Stomach smooth muscle (tissue), 2 donors: ENCODE measurements around the gene PMS1.

Experiments used
- H3K27ac ChIP-seq: one replicate; pipeline ENCODE4 v1.7.0; 2013; ENCODE audit warnings: mild to moderate bottlenecking, low read length, inconsistent platforms
- H3K27me3 ChIP-seq, 2 donors: one replicate each; pipeline ENCODE4 v1.7.0; 2013; ENCODE audit warnings: low read length in 2 of 2; ENCODE audit not compliant: insufficient read depth in 2 of 2, control insufficient read depth in 1 of 2
- H3K36me3 ChIP-seq, 2 donors: one replicate each; pipeline ENCODE4 v1.7.0; 2013; ENCODE audit warnings: low read length in 2 of 2; ENCODE audit not compliant: control insufficient read depth in 2 of 2, insufficient read depth in 2 of 2
- H3K4me1 ChIP-seq: one replicate; pipeline ENCODE4 v1.7.0; 2013; ENCODE audit warnings: low read length; ENCODE audit not compliant: control insufficient read depth, insufficient read depth
- H3K4me3 ChIP-seq, 2 donors: one replicate each; pipeline ENCODE4 v1.7.0; 2013; ENCODE audit warnings: low read length in 2 of 2
- H3K9ac ChIP-seq, 2 donors: one replicate each; pipeline ENCODE4 v1.7.0; 2013; ENCODE audit warnings: low read length in 2 of 2, mild to moderate bottlenecking in 1 of 2
- H3K9me3 ChIP-seq, 2 donors: one replicate each; pipeline ENCODE4 v1.7.0; 2013; ENCODE audit warnings: low read length in 2 of 2; ENCODE audit not compliant: control insufficient read depth in 2 of 2
- donor health status: healthy.
- donor health status: Pancreatic carcinoma.

The PMS1 gene

GRCh38 chr2:189836644-189837043, 52.4 kb downstream of the PMS1 start:
- Histone ChIP-seq H3K9me3 (no peaks in the 10 kb centered on the region), H3K27me3 (no peaks in the 10 kb centered on the region), H3K27ac (no peak overlapping the region), H3K4me3 (no peak overlapping the region), H3K4me1 (no peaks in the 10 kb centered on the region), H3K36me3 (no peaks in the 10 kb centered on the region), H3K9ac (no peak overlapping the region)

DNA sequence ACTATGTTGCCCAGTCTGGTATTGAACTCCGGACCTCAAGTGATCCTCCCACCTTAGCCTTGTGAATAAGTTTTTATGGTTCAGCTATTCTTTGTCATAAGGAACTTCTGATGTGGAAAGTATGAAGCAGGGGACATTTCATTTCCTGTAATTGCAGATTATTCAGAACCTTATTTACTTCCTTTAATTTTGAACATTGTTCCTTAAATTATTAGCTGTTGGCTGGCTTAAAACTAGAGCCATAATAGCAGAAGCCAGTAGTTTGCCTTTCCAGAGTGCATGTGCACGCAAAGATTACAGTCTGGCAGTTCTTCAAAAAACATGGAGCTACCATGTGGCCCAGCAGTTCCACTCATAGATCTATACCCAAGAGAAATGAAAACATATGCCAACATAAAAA, 53.1 kb downstream of the PMS1 start:
- Histone ChIP-seq H3K4me3 (no peak overlapping the region), H3K36me3 (no peaks in the 10 kb centered on the region), H3K4me1 (no peaks in the 10 kb centered on the region), H3K27me3 (no peaks in the 10 kb centered on the region), H3K9ac (no peak overlapping the region), H3K27ac (no peak overlapping the region), H3K9me3 (no peaks in the 10 kb centered on the region)

DNA sequence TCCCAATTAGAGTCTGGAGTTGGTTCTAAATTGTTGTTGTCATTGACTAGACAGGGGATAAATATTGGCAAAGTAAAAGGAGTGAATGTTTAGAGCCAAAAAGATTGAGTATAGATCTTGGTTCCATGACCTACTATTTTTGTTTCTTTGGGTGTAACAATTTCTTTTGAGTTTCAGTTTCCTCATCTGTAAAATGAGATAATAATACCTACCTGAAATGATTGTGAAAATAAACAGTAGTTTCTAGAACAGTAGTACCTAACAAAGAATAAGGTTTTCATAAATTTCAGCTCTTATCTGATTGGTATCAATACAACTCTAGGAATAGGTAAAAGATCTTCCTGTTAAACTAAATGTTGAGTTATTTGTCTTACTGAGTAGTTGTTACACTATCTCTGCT, 56.8 kb downstream of the PMS1 start:
- H3K4me1 ChIP-seq, result no peaks in the 10 kb centered on the region
- no peak overlapping the region for H3K9ac ChIP-seq
- H3K4me3 ChIP-seq, result no peak overlapping the region
- H3K9me3 ChIP-seq, result no peaks in the 10 kb centered on the region
- H3K27me3 ChIP-seq, result no peaks in the 10 kb centered on the region
- no peak overlapping the region for H3K27ac ChIP-seq
- no peaks in the 10 kb centered on the region for H3K36me3 ChIP-seq

GRCh38 chr2:189848276-189848675, 64.0 kb downstream of the PMS1 start:
- Histone ChIP-seq H3K9ac (no peak overlapping the region), H3K4me3 (no peak overlapping the region), H3K4me1 (no peaks in the 10 kb centered on the region), H3K36me3 (peaks cover 0 to 2% of the 10 kb centered on the region in 2 donors), H3K27me3 (no peaks in the 10 kb centered on the region), H3K27ac (no peak overlapping the region), H3K9me3 (no peaks in the 10 kb centered on the region)

GRCh38 chr2:189849550-189849949, 65.3 kb downstream of the PMS1 start:
- peaks cover 0 to 2% of the 10 kb centered on the region in 2 donors for H3K36me3 ChIP-seq
- no peak overlapping the region for H3K9ac ChIP-seq
- no peak overlapping the region for H3K4me3 ChIP-seq
- no peak overlapping the region for H3K27ac ChIP-seq
- H3K9me3 ChIP-seq, result no peaks in the 10 kb centered on the region
- no peaks in the 10 kb centered on the region for H3K4me1 ChIP-seq
- no peaks in the 10 kb centered on the region for H3K27me3 ChIP-seq

- Histone ChIP-seq H3K9me3 (no peaks in the 10 kb centered on the region), H3K4me3 (no peak overlapping the region), H3K27me3 (no peaks in the 10 kb centered on the region), H3K27ac (no peak overlapping the region), H3K4me1 (no peaks in the 10 kb centered on the region), H3K36me3 (peaks cover 0 to 2% of the 10 kb centered on the region in 2 donors), H3K9ac (no peak overlapping the region)
Measured at GRCh38 chr2:189851174-189851826, 67.0 kb downstream of the PMS1 start.

- no peaks in the 10 kb centered on the region for H3K4me1 ChIP-seq
- H3K36me3 ChIP-seq, result no peaks in the 10 kb centered on the region
- H3K27ac ChIP-seq, result no peak overlapping the region
- H3K27me3 ChIP-seq, result no peaks in the 10 kb centered on the region
- no peak overlapping the region for H3K4me3 ChIP-seq
- H3K9ac ChIP-seq, result no peak overlapping the region
- no peaks in the 10 kb centered on the region for H3K9me3 ChIP-seq
Measured at GRCh38 chr2:189854187-189854586, 69.9 kb downstream of the PMS1 start.

DNA sequence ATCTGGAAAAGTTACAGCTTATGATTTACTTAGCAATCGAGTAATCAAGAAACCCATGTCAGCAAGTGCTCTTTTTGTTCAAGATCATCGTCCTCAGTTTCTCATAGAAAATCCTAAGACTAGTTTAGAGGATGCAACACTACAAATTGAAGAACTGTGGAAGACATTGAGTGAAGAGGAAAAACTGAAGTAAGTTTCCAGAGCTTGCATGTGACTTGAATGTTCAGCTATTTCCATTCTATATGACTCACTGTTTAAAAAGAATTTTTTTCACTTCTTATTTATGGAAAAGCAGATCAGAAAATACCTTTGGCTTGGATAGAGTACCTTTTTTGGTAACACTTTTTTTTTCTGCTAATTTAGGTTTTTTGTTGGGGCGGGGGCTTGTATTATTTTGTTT, 70.7 kb downstream of the PMS1 start:
- H3K27ac ChIP-seq, result no peak overlapping the region

DNA sequence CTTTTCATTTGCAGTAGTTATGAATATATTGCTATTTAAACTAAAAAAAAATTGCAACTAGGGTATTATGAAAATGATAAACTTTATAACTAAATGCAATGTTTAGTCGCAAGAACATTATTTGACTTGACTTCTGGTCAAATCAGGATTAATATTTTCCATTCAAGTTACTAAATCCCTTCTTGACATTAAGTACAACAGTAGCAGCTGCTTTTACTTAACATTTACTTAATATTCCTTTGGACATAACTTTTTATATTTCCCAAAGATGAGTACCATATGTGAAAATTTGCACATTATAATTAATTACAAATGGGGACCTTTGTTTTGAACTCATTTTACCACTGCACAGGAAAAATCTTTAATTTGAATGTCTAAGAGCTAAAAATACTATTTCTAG, 74.0 kb downstream of the PMS1 start:
- H3K4me1 ChIP-seq, result no peaks in the 10 kb centered on the region
- H3K27ac ChIP-seq, result no peak overlapping the region
- no peaks in the 10 kb centered on the region for H3K36me3 ChIP-seq
- H3K9ac ChIP-seq, result no peak overlapping the region
- no peaks in the 10 kb centered on the region for H3K9me3 ChIP-seq
- H3K4me3 ChIP-seq, result no peak overlapping the region
- no peaks in the 10 kb centered on the region for H3K27me3 ChIP-seq

More for the DNA sequence above, 70.7 kb downstream of the PMS1 start:
- H3K36me3 ChIP-seq, result no peaks in the 10 kb centered on the region
- H3K9ac ChIP-seq, result no peak overlapping the region
- H3K4me1 ChIP-seq, result no peaks in the 10 kb centered on the region
- no peaks in the 10 kb centered on the region for H3K27me3 ChIP-seq
- no peaks in the 10 kb centered on the region for H3K9me3 ChIP-seq
- no peak overlapping the region for H3K4me3 ChIP-seq

- H3K9me3 ChIP-seq, result no peaks in the 10 kb centered on the region
- H3K27me3 ChIP-seq, result no peaks in the 10 kb centered on the region
- no peak overlapping the region for H3K27ac ChIP-seq
- H3K4me3 ChIP-seq, result no peak overlapping the region
- H3K4me1 ChIP-seq, result no peaks in the 10 kb centered on the region
- H3K9ac ChIP-seq, result no peak overlapping the region
- no peaks in the 10 kb centered on the region for H3K36me3 ChIP-seq
Measured at GRCh38 chr2:189860161-189860560, 75.9 kb downstream of the PMS1 start.

DNA sequence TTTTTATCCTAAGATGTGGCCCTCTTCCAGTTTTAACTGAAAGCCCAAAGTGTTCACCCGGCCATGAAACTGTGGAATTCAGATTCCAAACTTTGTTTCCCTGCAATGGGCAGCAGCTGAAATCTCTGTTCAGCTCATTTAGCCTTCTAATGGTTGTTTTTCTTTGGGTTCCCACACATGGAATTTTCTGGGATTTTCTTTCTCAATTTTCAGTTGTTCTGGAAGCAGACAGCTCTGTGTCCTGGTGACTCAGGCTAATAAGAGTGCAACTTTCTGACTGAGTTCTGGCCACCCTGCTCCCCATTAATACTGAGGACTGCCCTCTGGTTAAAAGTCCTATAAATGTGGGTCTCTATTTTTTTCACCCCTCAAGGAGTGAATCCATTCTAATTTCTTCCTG, 78.5 kb downstream of the PMS1 start:
- Histone ChIP-seq H3K4me3 (no peak overlapping the region), H3K4me1 (no peaks in the 10 kb centered on the region), H3K27me3 (no peaks in the 10 kb centered on the region), H3K9me3 (no peaks in the 10 kb centered on the region), H3K36me3 (peaks cover 0 to 3% of the 10 kb centered on the region in 2 donors), H3K9ac (no peak overlapping the region), H3K27ac (no peak overlapping the region)
